GM19099 (cell line): Measurements from ENCODE around the gene IL22RA2.

Source experiments
- POLR2A ChIP-seq: IDR thresholded peaks from 3 replicates; pipeline ENCODE4 v1.6.1; 2011; ENCODE audit warnings: low read depth; ENCODE audit not compliant: insufficient read length; ENCODE audit errors: extremely low read depth

The IL22RA2 gene, protein sequence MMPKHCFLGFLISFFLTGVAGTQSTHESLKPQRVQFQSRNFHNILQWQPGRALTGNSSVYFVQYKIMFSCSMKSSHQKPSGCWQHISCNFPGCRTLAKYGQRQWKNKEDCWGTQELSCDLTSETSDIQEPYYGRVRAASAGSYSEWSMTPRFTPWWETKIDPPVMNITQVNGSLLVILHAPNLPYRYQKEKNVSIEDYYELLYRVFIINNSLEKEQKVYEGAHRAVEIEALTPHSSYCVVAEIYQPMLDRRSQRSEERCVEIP

DNA sequence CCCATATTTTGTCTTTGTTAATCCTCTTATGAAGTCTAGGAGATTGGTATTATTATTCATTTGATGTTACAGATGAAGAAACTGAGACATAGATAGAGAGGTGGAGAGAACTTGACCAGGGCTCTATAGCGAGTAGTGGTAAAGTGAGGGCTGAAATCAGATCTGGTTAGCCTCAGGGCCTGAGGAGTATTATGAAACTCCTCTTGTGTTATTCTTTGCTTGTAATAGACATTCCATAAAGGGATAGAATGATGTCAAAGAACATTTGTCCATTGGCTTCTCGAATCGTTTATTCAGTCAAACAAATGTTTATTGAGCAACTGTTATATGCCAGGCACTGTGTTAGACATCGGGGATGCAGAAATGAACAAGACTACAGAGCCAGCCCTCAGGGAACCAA, at the start of gene IL22RA2:
IL22RA2 (minus strand) TSS at position 144 of the 400 bp plus-strand sequence. CDS start 11,895 bp downstream, outside the sequence.
- TF ChIP-seq POLR2A = no peak

- TF ChIP-seq POLR2A = no peak
Measured at GRCh38 chr6:137222381-137222780, 48.9 kb upstream of the IL22RA2 start.

GRCh38 chr6:137219664-137220252, 46.3 kb upstream of the IL22RA2 start:
- TF ChIP-seq POLR2A = no peak

DNA sequence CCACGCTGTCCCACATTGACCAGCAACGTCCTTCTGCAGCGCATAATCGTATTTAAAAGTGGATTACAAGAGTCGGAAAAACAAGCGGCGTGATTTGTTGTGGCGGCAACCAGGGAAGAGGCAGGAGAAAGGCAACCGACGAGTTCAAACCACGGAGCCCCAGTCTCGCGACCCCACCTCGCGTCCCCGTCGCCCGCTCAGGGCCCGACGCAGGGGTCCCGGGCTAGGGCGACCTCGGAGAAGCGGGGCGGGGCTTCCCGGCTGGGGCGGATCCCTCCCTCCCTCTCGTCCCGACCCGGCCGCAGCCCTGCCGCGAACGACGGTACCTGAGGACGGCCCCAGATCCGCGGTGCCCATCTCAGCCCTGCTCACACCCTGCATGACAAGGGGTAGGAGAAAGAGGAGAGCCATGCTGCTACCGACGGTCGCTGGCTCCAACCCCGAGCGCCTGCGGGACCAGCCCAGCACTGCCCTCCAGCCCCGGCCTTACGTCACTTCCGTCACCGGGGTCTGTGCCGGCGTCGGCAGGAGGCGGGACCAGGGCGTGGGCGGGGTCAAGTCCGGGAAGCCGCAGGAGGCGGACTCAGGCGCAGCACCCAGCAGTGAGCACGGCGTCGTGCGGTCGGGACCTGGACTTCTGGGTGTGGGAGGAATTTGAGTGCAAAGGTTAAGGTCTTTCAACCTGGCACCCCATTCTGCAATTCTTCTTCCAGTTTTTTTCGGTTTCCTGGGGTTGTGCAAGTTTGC, 45.6 kb upstream of the IL22RA2 start, which contains the start of gene IFNGR1:
IFNGR1 (minus strand) TSS at position 469 of the 747 bp plus-strand sequence; CDS start at position 411, 58 bp downstream.
- peak; percentile 85 for TF ChIP-seq POLR2A

DNA sequence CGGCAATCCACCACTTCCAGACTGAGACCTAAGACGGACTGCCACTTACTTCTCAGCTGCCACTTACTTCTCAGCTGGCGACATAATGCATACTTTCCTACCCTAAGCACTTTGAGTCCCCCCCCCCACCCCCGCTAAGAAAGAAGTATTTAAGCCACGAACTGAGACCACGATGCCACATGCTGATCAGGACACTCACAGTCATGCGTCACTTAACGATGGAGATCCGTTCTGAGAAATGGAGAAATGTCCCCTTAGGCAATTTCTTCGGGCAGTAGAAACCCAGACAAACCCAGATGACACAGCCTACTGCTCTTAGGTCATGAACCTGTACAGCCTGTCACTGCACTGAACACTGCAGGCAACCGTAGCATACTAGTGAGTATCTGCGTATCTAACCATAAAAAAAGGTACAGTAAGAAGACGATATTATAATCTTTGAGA, 45.1 kb upstream of the IL22RA2 start:
- no peak for TF ChIP-seq POLR2A

GRCh38 chr6:137217801-137218472, 44.5 kb upstream of the IL22RA2 start:
- TF ChIP-seq POLR2A = no peak

DNA sequence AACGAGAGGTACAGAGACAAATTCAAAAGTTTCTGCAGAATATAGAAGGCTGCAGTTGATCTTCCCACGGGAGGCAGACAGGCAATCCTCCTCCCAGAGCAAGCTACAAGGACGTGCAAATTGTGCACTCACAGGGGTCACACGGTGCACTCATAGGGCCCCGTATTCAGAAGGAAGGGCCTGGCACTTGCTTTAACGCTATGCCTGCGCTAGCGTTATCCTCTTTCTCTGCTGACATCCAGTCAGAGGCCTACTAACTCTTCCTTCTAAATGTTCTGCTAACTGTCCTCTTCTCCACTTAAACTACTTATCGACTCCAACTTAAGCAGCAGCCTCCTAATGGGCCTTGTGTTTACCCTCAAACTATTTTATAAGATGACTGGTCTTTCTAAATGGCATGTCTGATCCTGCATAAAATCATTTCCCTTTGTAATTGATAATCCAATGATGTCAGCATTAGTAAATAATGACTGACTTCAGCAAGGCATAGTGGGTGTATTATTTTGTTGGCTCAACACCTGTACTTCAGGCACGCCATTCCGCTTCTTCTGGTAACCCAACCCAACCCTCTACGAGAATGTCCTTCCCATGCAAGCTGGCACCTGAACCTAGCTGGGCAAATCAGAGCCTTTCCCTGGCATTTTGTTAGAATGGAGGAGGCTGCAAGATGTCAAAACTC, 43.6 kb upstream of the IL22RA2 start:
- no peak for TF ChIP-seq POLR2A

GRCh38 chr6:137216106-137216505, 42.7 kb upstream of the IL22RA2 start:
- no peak for TF ChIP-seq POLR2A

GRCh38 chr6:137214931-137215330, 41.5 kb upstream of the IL22RA2 start:
- TF ChIP-seq POLR2A = no peak

GRCh38 chr6:137213813-137214212, 40.4 kb upstream of the IL22RA2 start:
- TF ChIP-seq POLR2A = no peak

DNA sequence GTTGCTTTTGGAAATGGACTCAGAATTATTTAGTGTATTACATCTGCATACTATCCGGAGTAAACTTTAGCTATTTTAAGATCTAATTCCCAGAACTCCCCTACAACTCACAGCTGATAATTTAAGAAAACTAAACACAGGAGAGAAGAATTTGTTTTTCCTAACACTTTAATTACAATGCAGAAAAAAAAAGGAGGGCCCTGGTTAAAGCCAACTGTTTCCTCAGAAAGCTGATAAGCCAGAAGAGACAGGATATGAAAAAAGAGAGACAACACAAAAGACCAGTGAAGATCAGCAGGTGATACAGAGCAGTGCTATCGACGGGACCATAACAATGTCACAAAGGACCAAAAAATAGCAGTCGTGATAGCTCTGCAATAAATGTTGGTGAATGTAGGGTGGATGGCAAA, 39.9 kb upstream of the IL22RA2 start:
- TF ChIP-seq POLR2A = no peak

DNA sequence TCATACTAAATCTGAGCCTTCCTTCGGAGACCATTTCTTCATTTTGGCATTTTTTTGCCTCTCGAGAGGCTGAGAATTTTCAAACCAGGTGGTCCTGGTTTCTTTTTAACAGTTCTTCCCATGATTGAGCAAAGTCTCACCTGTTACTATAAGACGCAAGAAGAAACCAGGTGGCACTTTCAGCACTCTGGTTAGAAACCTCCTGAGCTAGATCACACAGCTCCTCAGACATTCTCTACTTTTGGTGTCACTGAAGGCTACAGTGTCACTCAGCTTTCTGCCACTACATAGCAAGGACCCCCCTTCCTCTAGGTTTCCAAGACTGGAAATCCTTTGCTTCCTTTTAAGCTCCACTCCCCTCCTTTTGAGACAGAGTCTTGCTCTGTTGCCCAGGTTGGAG, 38.5 kb upstream of the IL22RA2 start:
- no peak for TF ChIP-seq POLR2A

GRCh38 chr6:137210903-137211302, 37.5 kb upstream of the IL22RA2 start:
- TF ChIP-seq POLR2A = no peak

DNA sequence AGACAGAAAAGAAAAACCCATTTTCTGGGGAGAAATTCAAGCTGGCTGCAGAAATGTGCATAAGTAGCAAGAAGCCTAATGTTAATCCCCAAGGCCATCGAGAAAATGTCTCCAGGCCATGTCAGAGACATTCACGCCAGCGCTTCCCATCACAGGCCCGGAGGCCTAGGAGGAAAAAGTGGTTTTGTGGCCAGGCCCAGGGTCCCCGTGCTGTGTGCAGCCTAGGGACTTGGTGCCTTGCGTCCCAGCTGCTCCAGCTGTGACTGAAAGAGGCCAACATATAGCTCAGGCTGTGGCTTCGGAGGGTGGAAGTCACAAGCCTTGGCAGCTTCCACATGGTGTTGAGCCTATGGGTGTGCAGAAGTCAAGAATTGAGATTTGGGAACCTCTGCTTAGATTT, 34.8 kb upstream of the IL22RA2 start:
- TF ChIP-seq POLR2A = no peak

- no peak for TF ChIP-seq POLR2A
Measured at GRCh38 chr6:137206577-137206976, 33.1 kb upstream of the IL22RA2 start.

- no peak for TF ChIP-seq POLR2A
Measured at GRCh38 chr6:137203256-137203655, 29.8 kb upstream of the IL22RA2 start.
